HAP-1 (cell line): ENCODE data around the gene RBM20.
A peak's percentile ranks its signal among the peaks of the same experiment; 100 is the strongest.
"Not testable (repeated sequence)": the region's sequence is repeated elsewhere in the genome, so short reads cannot be mapped to it uniquely, and the experiment has no call there.

ENCODE experiments used
- DNase-seq, 2 experiments: peaks; one replicate each; pipeline ENCODE4 v3.0.0-alpha.2; 2016 to 2020; ENCODE audit warnings: low spot score in 2 of 2
- H3K27me3 ChIP-seq: fragments of 250-450 bp; sonication (Bioruptor Pico); 2 replicates; pipeline ENCODE4 v1.5.1; 2020; ENCODE audit warnings: low read depth, mild to moderate bottlenecking, moderate library complexity
- H3K36me3 ChIP-seq: fragments of 250-450 bp; sonication (Bioruptor Pico); replicated peaks from 2 replicates; pipeline ENCODE4 v1.5.1; 2020; ENCODE audit warnings: mild to moderate bottlenecking
- H3K4me1 ChIP-seq: fragments of 250-450 bp; sonication (Bioruptor Pico); 2 replicates; pipeline ENCODE4 v1.5.1; 2020; ENCODE audit warnings: mild to moderate bottlenecking
- H3K4me3 ChIP-seq: fragments of 250-450 bp; sonication (Bioruptor Pico); 2 replicates; pipeline ENCODE4 v1.5.1; 2020; ENCODE audit warnings: mild to moderate bottlenecking, moderate library complexity
- H3K9me3 ChIP-seq: fragments of 250-450 bp; sonication (Bioruptor Pico); 2 replicates; pipeline ENCODE4 v1.5.1; 2020; ENCODE audit warnings: mild to moderate bottlenecking, moderate library complexity
- in situ Hi-C: fragments of 300-500 bp; cut with MboI; formaldehyde crosslinking; loops from 3 replicates; pipeline ENCODE4 v1.14.3; 2020; ENCODE audit warnings: low sequenced_read_pairs, inconsistent platforms, mixed read lengths

RBM20 gene

DNA sequence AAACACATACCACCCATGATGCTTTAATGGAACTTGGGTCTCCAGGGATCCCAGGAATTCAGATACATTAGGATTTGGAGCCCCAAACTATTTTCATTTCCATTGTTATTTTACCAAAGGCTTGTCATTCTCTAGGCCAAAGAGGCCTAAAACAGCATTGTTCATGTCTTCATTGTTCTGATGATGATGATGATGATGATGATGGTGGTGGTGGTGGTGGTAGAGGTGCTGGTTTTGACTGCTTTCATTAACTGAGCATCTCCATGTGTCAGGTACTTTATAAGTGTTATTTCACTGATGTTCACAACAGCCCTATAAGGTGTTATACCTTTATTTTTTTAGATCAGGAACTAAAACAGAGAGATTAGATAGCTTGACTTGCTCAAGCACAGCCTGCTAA, 12.2 kb upstream of the RBM20 start:
- no peak for DNase-seq
- Histone ChIP-seq H3K4me1 (peaks cover 10% of the 10 kb centered on the region), H3K36me3 (no peaks in the 10 kb centered on the region), H3K4me3 (no peak overlapping the region), H3K9me3 (no peaks in the 10 kb centered on the region), H3K27me3 (peaks cover 83% of the 10 kb centered on the region)
- in situ Hi-C loops, result no loop called here

DNA sequence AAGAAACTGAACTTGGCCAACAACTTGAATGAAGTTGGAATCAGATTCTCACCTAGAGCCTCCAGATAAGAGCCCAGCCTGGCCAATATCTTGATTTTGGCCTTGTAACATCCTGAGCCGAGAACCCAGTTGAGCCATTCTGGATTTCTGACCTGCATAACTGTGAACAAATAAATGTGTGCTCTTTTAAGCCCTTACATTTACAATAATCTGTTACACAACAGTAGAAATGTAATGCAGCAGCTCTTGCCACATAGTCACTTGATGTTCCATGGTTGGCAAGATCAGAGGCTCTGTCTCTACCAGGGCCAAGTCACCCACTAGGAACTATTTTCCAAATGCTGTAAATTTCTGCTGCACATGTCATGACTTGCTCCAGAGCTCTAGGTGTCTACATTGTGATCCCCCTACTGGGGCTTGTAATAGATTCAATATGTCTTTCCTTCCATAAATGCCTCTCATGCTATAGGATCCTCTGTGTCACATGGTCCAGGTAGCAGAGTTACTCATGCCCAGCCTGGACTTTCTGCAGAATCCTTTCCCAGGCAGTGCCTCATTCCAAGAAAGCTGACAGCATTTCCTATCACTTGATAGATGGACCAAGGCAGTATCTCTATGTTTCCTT, 11.4 kb upstream of the RBM20 start:
- Histone ChIP-seq H3K27me3 (peaks cover 77% of the 10 kb centered on the region), H3K4me1 (peaks cover 10% of the 10 kb centered on the region), H3K36me3 (no peaks in the 10 kb centered on the region), H3K9me3 (no peaks in the 10 kb centered on the region), H3K4me3 (no peak overlapping the region)
- in situ Hi-C loops, result no loop called here
- DNase-seq, result no peak

DNA sequence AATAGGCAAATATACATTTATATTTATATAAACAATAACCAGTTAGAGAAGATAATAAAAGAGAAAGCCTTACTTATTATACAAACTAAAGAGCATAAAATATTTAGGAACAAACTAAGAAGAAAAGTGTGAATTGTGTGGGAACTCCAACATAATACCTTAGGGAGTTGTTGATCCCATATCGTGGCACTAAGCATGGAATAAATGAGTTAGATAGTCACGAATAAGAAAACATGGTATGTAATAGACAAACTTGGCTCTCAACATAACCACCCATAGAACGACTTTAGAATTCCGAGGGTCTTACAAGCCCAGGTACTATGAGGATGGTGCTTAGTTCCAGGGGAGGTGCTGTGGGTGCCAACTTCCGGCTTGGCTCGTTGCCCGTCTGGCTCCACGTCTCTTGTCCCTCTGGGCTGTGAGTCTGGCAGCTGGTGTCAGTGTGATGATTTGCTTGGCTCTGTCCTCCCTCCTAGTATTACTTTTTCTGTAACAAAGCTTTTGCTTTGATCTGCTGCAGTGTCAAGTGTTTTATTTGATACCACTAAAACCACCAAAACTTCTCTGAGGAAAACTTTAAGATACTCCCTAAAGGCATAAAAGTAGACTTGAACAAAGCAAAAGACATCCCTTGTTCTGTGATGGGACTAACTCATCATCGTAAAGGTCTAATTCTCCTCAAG, 9.5 kb upstream of the RBM20 start:
- Histone ChIP-seq H3K27me3 (peaks cover 86% of the 10 kb centered on the region), H3K4me1 (peaks cover 4% of the 10 kb centered on the region; the same call in 1 of the 2 replicates), H3K9me3 (no peaks in the 10 kb centered on the region), H3K4me3 (no peak overlapping the region), H3K36me3 (no peaks in the 10 kb centered on the region)
- in situ Hi-C loops, result no loop called here
- DNase-seq, result no peak

DNA sequence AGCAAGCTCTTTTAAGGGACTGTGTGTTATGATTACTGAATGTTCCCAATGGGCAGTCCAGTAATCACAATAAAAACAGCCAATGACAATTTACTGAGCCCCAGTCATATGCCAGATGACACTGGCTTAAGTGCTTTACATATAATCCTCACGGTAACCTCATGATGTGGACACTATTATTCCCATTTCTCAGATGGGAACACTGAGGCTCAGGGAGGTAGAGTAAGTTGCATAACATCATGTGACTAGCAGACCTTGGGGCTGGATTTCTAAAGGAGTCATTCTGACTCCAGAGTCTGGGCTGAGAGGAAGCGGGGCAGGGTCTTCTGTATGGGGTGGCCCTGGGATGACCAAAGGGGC, 7.6 kb upstream of the RBM20 start:
- H3K9me3 ChIP-seq, result no peaks in the 10 kb centered on the region
- in situ Hi-C loops, result no loop called here
- peaks cover 82% of the 10 kb centered on the region for H3K27me3 ChIP-seq
- H3K36me3 ChIP-seq, result no peaks in the 10 kb centered on the region
- H3K4me1 ChIP-seq, result peaks cover 3% of the 10 kb centered on the region; the same call in 1 of the 2 replicates
- no peak overlapping the region for H3K4me3 ChIP-seq
- no peak for DNase-seq

DNA sequence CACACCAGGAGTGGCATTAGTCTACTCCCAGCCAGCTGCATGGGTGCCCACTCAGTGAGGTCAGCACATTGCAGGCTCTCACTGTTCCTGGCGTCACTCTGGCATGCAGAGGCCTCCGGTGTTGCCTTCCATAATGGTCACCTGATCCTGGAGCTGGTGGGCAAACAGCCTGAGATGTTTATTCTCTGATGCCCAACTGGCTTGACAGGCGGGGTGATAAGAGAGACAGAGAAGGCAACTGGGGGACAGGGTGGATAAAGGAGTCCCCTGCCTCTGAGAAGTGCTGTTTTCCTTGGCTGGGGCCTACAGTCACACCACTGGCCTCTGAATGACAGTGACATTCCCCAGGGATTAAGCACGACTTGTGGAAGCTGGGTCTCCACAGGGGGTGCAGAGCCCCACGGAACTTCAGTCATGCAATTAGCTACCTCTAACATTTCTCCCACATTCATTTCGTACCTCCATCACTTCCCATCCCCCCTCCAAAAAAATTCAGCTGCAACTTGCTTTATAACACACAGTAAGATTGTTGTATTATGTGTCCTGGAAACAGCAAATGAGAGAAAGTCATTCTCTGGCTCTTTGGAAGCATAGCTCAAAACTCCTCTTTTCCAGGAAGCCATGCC, 7.1 kb upstream of the RBM20 start:
- peaks cover 82% of the 10 kb centered on the region for H3K27me3 ChIP-seq
- no peak overlapping the region for H3K4me3 ChIP-seq
- no peak for DNase-seq
- in situ Hi-C loops, result no loop called here
- no peaks in the 10 kb centered on the region for H3K9me3 ChIP-seq
- peaks cover 8% of the 10 kb centered on the region; the same call in 1 of the 2 replicates for H3K4me1 ChIP-seq
- H3K36me3 ChIP-seq, result no peaks in the 10 kb centered on the region

DNA sequence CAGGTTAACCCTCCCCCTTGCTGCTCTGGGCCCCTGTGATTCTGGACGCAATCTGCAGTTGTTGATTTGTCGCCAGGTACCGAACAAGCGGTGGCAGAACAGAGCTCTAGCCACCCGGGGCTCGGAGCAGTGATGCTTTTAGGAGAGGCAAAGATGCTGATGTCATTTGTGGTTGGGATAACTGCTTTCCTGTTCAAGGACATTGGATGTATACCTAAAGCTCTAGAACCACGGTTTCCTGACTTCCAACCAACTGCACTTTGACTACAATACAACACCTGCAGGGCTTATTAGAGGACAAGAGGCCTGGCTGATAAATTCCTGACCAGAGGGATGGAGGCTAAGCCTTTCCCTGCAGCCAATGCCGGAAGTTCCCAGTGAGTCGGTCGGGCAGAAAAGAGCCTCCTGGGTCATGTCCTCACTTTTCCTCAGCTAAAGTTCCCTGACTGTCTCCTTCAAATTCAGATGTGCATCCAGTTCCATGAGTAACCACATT, 6.5 kb upstream of the RBM20 start:
- Histone ChIP-seq H3K4me3 (no peak overlapping the region), H3K27me3 (peaks cover 82% of the 10 kb centered on the region), H3K9me3 (no peaks in the 10 kb centered on the region), H3K36me3 (no peaks in the 10 kb centered on the region), H3K4me1 (peaks cover 10% of the 10 kb centered on the region; the same call in 1 of the 2 replicates)
- in situ Hi-C loops, result no loop called here
- DNase-seq, result no peak

DNA sequence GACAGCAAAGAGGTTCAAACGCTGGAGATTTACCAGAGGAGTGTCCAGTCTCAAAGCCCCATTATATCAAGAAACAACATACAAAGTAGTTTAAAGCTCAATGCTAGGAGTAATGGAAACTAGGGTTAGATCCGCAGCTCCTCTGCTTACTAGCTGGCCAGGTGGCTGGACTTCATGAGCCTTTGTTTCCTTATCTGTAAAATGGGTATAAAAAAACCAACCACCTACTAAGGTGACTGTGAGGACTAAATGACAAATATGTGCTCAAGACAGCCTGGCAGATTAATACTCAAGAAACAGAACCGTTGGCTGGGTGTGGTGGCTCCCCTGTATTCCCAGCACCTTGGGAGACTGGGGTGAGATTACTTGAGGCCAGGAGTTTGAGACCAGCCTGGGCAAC, 5.8 kb upstream of the RBM20 start:
- H3K36me3 ChIP-seq, result no peaks in the 10 kb centered on the region
- peaks cover 10% of the 10 kb centered on the region; the same call in 1 of the 2 replicates for H3K4me1 ChIP-seq
- no peak overlapping the region for H3K4me3 ChIP-seq
- no peak for DNase-seq
- in situ Hi-C loops, result no loop called here
- no peaks in the 10 kb centered on the region for H3K9me3 ChIP-seq
- H3K27me3 ChIP-seq, result peaks cover 82% of the 10 kb centered on the region

DNA sequence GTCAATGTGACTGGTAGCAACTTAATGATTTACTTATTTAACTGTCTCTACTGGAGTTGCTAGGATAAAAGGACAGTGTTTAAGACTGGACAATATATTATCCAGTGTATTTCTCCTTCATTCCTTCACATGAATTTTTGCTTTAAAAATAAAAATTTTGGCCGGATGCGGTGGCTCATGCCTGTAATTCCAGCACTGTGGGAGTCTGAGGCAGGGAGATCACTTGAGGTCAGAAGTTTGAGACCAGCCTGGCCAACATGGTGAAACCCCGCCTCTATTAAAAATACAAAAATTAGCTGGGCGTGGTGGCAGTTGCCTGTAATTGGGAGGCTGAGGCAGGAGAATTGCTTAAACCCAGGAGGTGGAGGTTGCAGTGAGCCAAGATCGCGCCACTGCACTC, 5.1 kb upstream of the RBM20 start:
- H3K4me3 ChIP-seq, in situ Hi-C loops, DNase-seq, H3K36me3 ChIP-seq, H3K9me3 ChIP-seq: not testable (repeated sequence)
- H3K27me3 ChIP-seq, result peaks cover 82% of the 10 kb centered on the region
- H3K4me1 ChIP-seq, result peaks cover 10% of the 10 kb centered on the region; the same call in 1 of the 2 replicates

DNA sequence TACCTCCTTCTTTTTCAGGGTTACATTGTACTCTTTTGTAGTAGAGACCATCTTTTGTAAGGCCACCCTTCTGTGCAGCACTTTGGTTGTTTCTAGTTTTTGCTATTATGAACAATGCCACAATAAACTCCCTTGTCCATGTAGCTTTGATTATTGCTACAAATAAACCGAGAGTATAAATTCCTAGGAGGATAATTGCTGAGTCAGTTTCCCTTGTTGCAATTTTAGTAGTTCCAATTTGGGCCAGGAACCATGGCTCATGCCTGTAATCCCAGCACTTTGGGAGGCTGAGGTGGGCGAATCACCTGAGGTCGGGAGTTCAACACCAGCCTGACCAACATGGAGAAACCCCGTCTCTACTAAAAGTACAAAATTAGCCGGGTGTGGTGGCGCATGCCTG, 4.3 kb upstream of the RBM20 start:
- H3K9me3 ChIP-seq, H3K36me3 ChIP-seq, DNase-seq, in situ Hi-C loops, H3K4me3 ChIP-seq: not testable (repeated sequence)
- Histone ChIP-seq H3K27me3 (peaks cover 80% of the 10 kb centered on the region), H3K4me1 (peaks cover 12% of the 10 kb centered on the region; the same call in 1 of the 2 replicates)

DNA sequence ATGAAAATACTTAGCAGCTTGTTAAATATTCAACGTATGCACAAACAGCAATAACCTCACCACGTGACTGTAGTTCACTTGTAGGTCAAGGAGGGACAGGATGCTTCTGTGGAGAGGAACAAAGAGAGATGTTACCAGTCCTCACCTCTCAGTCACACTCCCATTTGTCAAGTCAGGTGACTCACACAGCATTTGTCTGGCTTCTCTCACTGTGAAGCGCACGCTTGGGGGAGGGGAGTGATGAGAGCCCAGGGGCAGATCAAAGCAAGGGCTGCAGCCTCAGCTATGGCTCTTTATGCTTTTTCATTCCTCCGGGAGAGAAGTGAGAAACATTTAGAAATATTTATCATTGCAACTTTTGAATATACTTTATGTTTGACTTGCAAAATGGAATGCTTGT, 2.9 kb upstream of the RBM20 start:
- Histone ChIP-seq H3K27me3 (peaks cover 72% of the 10 kb centered on the region), H3K4me3 (no peak overlapping the region), H3K4me1 (peaks cover 16% of the 10 kb centered on the region), H3K36me3 (no peaks in the 10 kb centered on the region), H3K9me3 (no peaks in the 10 kb centered on the region)
- DNase-seq, result peak; percentile 23 to 56
- in situ Hi-C loops, result no loop called here

DNA sequence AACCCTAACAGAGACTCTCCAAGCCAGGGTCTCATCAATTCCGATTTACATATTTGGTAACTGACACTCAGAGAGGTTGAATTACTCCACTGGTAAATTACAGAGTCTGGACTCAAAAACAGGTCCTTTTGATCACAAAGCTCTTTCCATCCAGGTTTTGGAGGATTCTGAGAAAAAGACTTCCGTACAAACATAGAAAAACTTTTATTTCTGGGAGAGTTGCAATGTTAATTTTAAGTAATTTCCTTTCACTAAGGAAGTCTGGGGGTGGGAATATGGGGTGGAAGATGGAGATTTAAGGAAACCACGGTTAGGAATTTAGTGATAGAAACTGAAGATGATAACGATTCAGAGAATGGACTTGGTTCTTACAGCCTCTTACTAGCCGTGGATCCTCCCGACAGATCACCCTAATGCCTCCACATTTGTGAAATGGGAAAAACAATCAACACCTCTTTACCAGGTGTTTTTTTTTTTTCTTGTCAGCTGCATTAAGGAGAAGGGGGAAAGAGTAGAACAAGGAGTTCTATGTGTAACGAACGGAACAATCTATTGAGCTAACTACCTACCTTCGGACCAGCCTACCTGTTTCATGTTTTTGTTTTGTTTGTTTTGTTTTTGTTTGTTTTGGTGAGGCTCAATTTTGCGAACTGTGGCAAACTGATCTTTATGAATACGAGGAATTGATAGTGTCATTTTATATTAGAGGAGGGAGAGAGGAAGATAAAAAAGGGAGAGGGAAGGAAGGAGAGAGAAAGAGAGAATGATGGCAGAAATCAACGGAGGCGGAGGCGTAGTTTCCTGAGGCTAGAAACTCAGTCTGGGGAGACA, 1.7 kb upstream of the RBM20 start:
- Histone ChIP-seq H3K4me3 (no peak overlapping the region), H3K9me3 (no peaks in the 10 kb centered on the region), H3K4me1 (peaks cover 16% of the 10 kb centered on the region), H3K36me3 (no peaks in the 10 kb centered on the region), H3K27me3 (peaks cover 72% of the 10 kb centered on the region)
- in situ Hi-C loops, result no loop called here
- DNase-seq, result no peak

DNA sequence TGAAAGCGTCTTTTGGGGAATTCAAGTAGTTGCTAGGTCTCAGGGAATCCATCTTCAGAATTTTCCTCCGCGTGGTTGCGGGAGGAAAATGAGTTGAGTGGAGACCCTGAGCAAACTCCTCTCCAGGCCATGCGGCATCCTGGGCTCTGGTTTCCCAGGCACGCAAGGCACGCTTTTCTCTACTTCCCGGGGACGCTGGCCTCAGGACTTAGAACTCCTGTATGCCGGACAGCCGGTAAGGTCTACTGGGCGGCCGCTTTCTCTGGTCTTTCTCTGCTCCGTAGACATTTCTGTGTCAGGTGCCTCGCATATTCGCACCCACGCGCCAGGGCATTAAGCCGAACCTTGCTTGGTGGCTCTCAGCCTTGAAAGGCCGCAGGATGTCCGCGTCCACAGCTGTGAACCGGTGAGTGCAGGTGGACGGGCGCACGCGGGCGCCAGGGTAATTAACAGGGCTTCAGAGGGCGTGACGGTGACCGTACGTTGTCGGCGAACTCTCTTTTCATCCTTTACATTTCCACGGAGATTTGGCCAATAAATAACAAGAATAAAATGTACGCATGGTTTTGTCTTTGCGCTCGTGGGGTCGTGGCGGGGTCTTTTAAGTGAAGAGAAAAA, 992 bp upstream of the RBM20 start:
- no peaks in the 10 kb centered on the region for H3K9me3 ChIP-seq
- H3K4me3 ChIP-seq, result 0 out of 2 replicates have a peak overlapping the region, but pooled peaks have one; percentile 40
- DNase-seq, result no peak
- no peaks in the 10 kb centered on the region for H3K36me3 ChIP-seq
- peaks cover 70% of the 10 kb centered on the region for H3K27me3 ChIP-seq
- in situ Hi-C loops, result no loop called here
- peaks cover 16% of the 10 kb centered on the region for H3K4me1 ChIP-seq
